IMR-90 (cell line): ENCODE measurements around the gene HMGCLL1. TPM values are rescaled to one million over a fixed set of nuclear protein-coding genes. Genes with fewer than 3 reads are reported as not detected.
A peak's percentile ranks its signal among the peaks of the same experiment; 100 is the strongest.

Experiments
- ATAC-seq: fragments of 200-7000 bp; cut with Tn5 transposase; 2 replicates; pipeline ENCODE4 v1.9.1; 2020; ENCODE audit warnings: low read depth, mild to moderate bottlenecking, moderate library complexity
- BruUV-seq: library from RNA; stranded (reverse); fragments of 400-500 nt; replicated peaks from 2 replicates; lab custom pipeline; 2021; lab: Mats Ljungman, UMichigan
- CTCF ChIA-PET: fragments of 300-600 bp; formaldehyde crosslinking; extraction: SDS; loops from one replicate; lab custom pipeline; 2021; ENCODE audit warnings: antibody characterized with exemption; lab: Yijun Ruan, JAX
- POLR2A ChIA-PET: fragments of 300-600 bp; sonication (Branson Sonifier 250); formaldehyde crosslinking; loops from one replicate; lab custom pipeline; 2022; ENCODE audit warnings: antibody characterized with exemption; ENCODE audit not compliant: unreplicated experiment; lab: Charles Lee
- DNase-seq: peaks from one replicate; pipeline ENCODE4 v3.0.0; 2013
- H2AFZ ChIP-seq: replicated peaks from 2 replicates; pipeline ENCODE3; 2013; ENCODE audit warnings: low read length, mild to moderate bottlenecking; ENCODE audit not compliant: poor library complexity
- H2AK5ac ChIP-seq: 2 replicates; pipeline ENCODE4 v1.6.1; 2013; ENCODE audit warnings: low read depth, low read length, inconsistent platforms
- H2AK9ac ChIP-seq: replicated peaks from 2 replicates; pipeline ENCODE3; 2013; ENCODE audit warnings: mild to moderate bottlenecking, low read depth, low read length, moderate library complexity; ENCODE audit not compliant: poor library complexity
- H2BK120ac ChIP-seq: 2 replicates; pipeline ENCODE4 v1.6.1; 2013; ENCODE audit warnings: low read depth, low read length, inconsistent platforms
- H2BK15ac ChIP-seq: 3 replicates; pipeline ENCODE4 v1.6.1; 2013; ENCODE audit warnings: low read depth, low read length, inconsistent platforms
- H2BK20ac ChIP-seq: 2 replicates; pipeline ENCODE4 v1.6.1; 2013; ENCODE audit warnings: low read depth, mild to moderate bottlenecking, inconsistent platforms, low read length, moderate library complexity
- H2BK5ac ChIP-seq: 2 replicates; pipeline ENCODE4 v1.6.1; 2013; ENCODE audit warnings: mild to moderate bottlenecking, low read depth, low read length, inconsistent platforms; ENCODE audit not compliant: poor library complexity, severe bottlenecking
- H3K14ac ChIP-seq: replicated peaks from 2 replicates; pipeline ENCODE4 v1.6.1; 2013; ENCODE audit warnings: low read depth, low read length, inconsistent platforms
- H3K18ac ChIP-seq: 2 replicates; pipeline ENCODE4 v1.6.1; 2013; ENCODE audit warnings: low read depth, low read length, control low read depth
- H3K23ac ChIP-seq: 2 replicates; pipeline ENCODE4 v1.6.1; 2013; ENCODE audit warnings: low read depth, low read length, inconsistent platforms
- H3K27ac ChIP-seq: 2 replicates; pipeline ENCODE4 v1.5.1; 2013; ENCODE audit warnings: mild to moderate bottlenecking, control low read depth, low read length; ENCODE audit not compliant: insufficient read depth
- H3K27me3 ChIP-seq: 2 replicates; pipeline ENCODE4 v1.6.1; 2013; ENCODE audit warnings: low read length; ENCODE audit not compliant: control insufficient read depth, insufficient read depth
- H3K36me3 ChIP-seq: 2 replicates; pipeline ENCODE4 v1.6.1; 2013; ENCODE audit warnings: low read length, mixed read lengths; ENCODE audit not compliant: control insufficient read depth, insufficient read depth
- H3K4ac ChIP-seq: 2 replicates; pipeline ENCODE4 v1.6.1; 2013; ENCODE audit warnings: low read depth, low read length, inconsistent platforms
- H3K4me1 ChIP-seq: 2 replicates; pipeline ENCODE4 v1.6.1; 2013; ENCODE audit warnings: low read length, mixed read lengths; ENCODE audit not compliant: control insufficient read depth, insufficient read depth
- H3K4me2 ChIP-seq: 2 replicates; pipeline ENCODE4 v1.6.1; 2013; ENCODE audit warnings: low read depth, mild to moderate bottlenecking, control low read depth, low read length, moderate library complexity
- H3K4me3 ChIP-seq: 2 replicates; pipeline ENCODE4 v1.5.1; 2013; ENCODE audit warnings: low read depth, mild to moderate bottlenecking, control low read depth, low read length, moderate library complexity; ENCODE audit not compliant: insufficient read depth
- H3K56ac ChIP-seq: 2 replicates; pipeline ENCODE4 v1.6.1; 2013; ENCODE audit warnings: low read length, inconsistent platforms; ENCODE audit not compliant: insufficient read depth; ENCODE audit errors: extremely low read depth
- H3K79me1 ChIP-seq, 2 experiments: 2 replicates each; pipeline ENCODE4 v1.6.1; 2013; ENCODE audit warnings: low read length in 2 of 2, inconsistent platforms in 1 of 2, low read depth in 1 of 2
- H3K9ac ChIP-seq: 2 replicates; pipeline ENCODE4 v1.6.1; 2013; ENCODE audit warnings: low read depth, low read length, control low read depth
- H3K9me1 ChIP-seq: 2 replicates; pipeline ENCODE4 v1.6.1; 2013; ENCODE audit warnings: low read length, inconsistent platforms; ENCODE audit not compliant: insufficient read depth
- H3K9me3 ChIP-seq: 2 replicates; pipeline ENCODE4 v1.6.1; 2013; ENCODE audit warnings: low read length; ENCODE audit not compliant: control insufficient read depth, insufficient read depth
- H4K20me1 ChIP-seq: 2 replicates; pipeline ENCODE4 v1.6.1; 2013; ENCODE audit warnings: low read length, inconsistent platforms; ENCODE audit not compliant: insufficient read depth
- H4K5ac ChIP-seq: 2 replicates; pipeline ENCODE4 v1.6.1; 2013; ENCODE audit warnings: mild to moderate bottlenecking, low read depth, low read length, control low read depth
- H4K8ac ChIP-seq, 2 experiments: 2 replicates each; pipeline ENCODE4 v1.6.1; 2013; ENCODE audit warnings: low read depth in 2 of 2, low read length in 2 of 2, control low read depth in 1 of 2, inconsistent platforms in 1 of 2
- H4K91ac ChIP-seq: 2 replicates; pipeline ENCODE4 v1.6.1; 2013; ENCODE audit warnings: low read depth, low read length, inconsistent platforms; ENCODE audit not compliant: insufficient read depth
- CHD1 ChIP-seq: IDR thresholded peaks from 2 replicates; pipeline ENCODE4 v1.6.1; 2012; ENCODE audit warnings: low read depth, low read length, improper control_type of control experiment
- FOS ChIP-seq: fragments of 150-350 bp; IDR thresholded peaks from 2 replicates; pipeline ENCODE4 v1.6.1; 2016; ENCODE audit warnings: low read depth, low read length
- MXI1 ChIP-seq: IDR thresholded peaks from 2 replicates; pipeline ENCODE4 v1.6.1; 2012; ENCODE audit warnings: low read depth, mild to moderate bottlenecking, low read length, moderate library complexity, borderline replicate concordance
- POLR2A ChIP-seq: IDR thresholded peaks from 2 replicates; pipeline ENCODE4 v1.6.1; 2012; ENCODE audit warnings: mild to moderate bottlenecking, low read depth, low read length
- RCOR1 ChIP-seq: IDR thresholded peaks from 2 replicates; pipeline ENCODE4 v1.6.1; 2012; ENCODE audit warnings: mild to moderate bottlenecking, low read length, improper control_type of control experiment; ENCODE audit not compliant: insufficient replicate concordance
- USF2 ChIP-seq: fragments of 150-350 bp; IDR thresholded peaks from 2 replicates; pipeline ENCODE4 v1.6.1; 2017; ENCODE audit warnings: mild to moderate bottlenecking, antibody characterized with exemption, low read length, low read depth
- WGBS, 2 experiments: methylation state at CpG; one replicate each; pipeline versions ENCODE4 v1.1.5 to v1.1.7; 2013; ENCODE audit warnings: missing lambda C conversion rate in 2 of 2; ENCODE audit not compliant: insufficient read length in 1 of 2; ENCODE audit errors: extremely low coverage in 2 of 2; 5-methylcytosine and 5-hydroxymethylcytosine counted together
- dilution Hi-C: fragments of 300-500 bp; cut with HindIII; formaldehyde crosslinking; loops from one replicate; pipeline ENCODE4 v1.14.3; 2018; ENCODE audit warnings: low sequenced_read_pairs; ENCODE audit not compliant: unreplicated experiment
- in situ Hi-C: fragments of 300-500 bp; cut with MboI; formaldehyde crosslinking; loops from 3 replicates; pipeline ENCODE4 v1.14.3; 2019; ENCODE audit warnings: low sequenced_read_pairs, inconsistent platforms, mixed read lengths
- intact Hi-C: fragments of 100-400 bp; cut with micrococcal nuclease; formaldehyde crosslinking; loops from 2 replicates; pipeline ENCODE4 v1.10.0; 2022
- polyA plus RNA-seq, 3 experiments: library from polyadenylated mRNA; depleted of rRNA; stranded (reverse); fragments of >200 nt; gene quantifications; 2 replicates each; pipeline ENCODE4 v1.2.3, GENCODE V29; 2012; ENCODE audit warnings: low replicate concordance in 1 of 3
- total RNA-seq: library from RNA; depleted of rRNA; stranded (reverse); fragments of >200 nt; gene quantifications from 2 replicates; pipeline ENCODE4 v1.2.3, GENCODE V29; 2012

Gene HMGCLL1
- total and polyA plus RNA-seq, 2 of the 4 experiments (the other 2 are of a cell fraction) = 0.03 TPM; not detected in 1

- H2AK9ac ChIP-seq = no peak overlapping the region
- H4K5ac ChIP-seq = no peak overlapping the region
- H2AK5ac ChIP-seq = 0 out of 2 replicates have a peak overlapping the region, but pooled peaks have one; percentile 4
- peak overlapping the region; percentile 55 for H2BK20ac ChIP-seq
- ChIA-PET CTCF (no interaction called here), POLR2A (no interaction called here)
- H3K9me3 ChIP-seq = no peaks in the 10 kb centered on the region
- no CpG with 5 or more reads among the region's 3 CpGs for WGBS, 2 experiments
- peak overlapping the region; percentile 63 for H3K23ac ChIP-seq
- no peaks in the 10 kb centered on the region for H3K27me3 ChIP-seq
- no peak overlapping the region for H4K91ac ChIP-seq
- peaks cover 3% of the 10 kb centered on the region; the same call in 1 of the 2 replicates for H3K9me1 ChIP-seq
- intact Hi-C loops (no loop called here), dilution Hi-C loops (no loop called here), in situ Hi-C loops (no loop called here)
- H3K9ac ChIP-seq = no peak overlapping the region
- no peak overlapping the region for H3K27ac ChIP-seq
- no TSS peak for BruUV-seq
- H4K20me1 ChIP-seq = no peaks in the 10 kb centered on the region
- H2BK5ac ChIP-seq = peak overlapping the region; percentile 41
- H3K18ac ChIP-seq = no peak overlapping the region
- H4K8ac ChIP-seq = peak overlapping the region in 1 of 2 experiments; percentile 11; a peak in 1 of 4 replicates
- no peak overlapping the region for H3K56ac ChIP-seq
- peak overlapping the region; percentile 77; the same call in 1 of the 2 replicates for H3K14ac ChIP-seq
- H3K4me2 ChIP-seq = peak overlapping the region; percentile 21; the same call in 1 of the 2 replicates
- H3K79me1 ChIP-seq = no peaks in the 10 kb centered on the region
- 0 out of 2 replicates have a peak, but pooled peaks cover 2% of the 10 kb centered on the region for H3K4me1 ChIP-seq
- no peaks in the 10 kb centered on the region for H3K36me3 ChIP-seq
- TF ChIP-seq RCOR1 (no peak), MXI1 (no peak), POLR2A (no peak), CHD1 (no peak), FOS (peak; percentile 27; the same call in 1 of the 2 replicates), USF2 (no peak)
- H3K4ac ChIP-seq = peak overlapping the region; percentile 29; the same call in 1 of the 2 replicates
- peak; percentile 92 for ATAC-seq
- H2AFZ ChIP-seq = no peak overlapping the region
- no peak overlapping the region for H3K4me3 ChIP-seq
- DNase-seq = peak; percentile 88
- H2BK120ac ChIP-seq = peak overlapping the region; percentile 53; the same call in 1 of the 2 replicates
- no peak overlapping the region for H2BK15ac ChIP-seq
Observed at GRCh38 chr6:55388211-55388610, 190.8 kb downstream of the HMGCLL1 start.
